Measurements from ENCODE around the gene MYOD1. TPM values are rescaled to one million over a fixed set of nuclear protein-coding genes. Genes with fewer than 3 reads are reported as not detected.

Gene MYOD1
- total RNA-seq, 2 experiments from 2014 or later, result not detected

DNA sequence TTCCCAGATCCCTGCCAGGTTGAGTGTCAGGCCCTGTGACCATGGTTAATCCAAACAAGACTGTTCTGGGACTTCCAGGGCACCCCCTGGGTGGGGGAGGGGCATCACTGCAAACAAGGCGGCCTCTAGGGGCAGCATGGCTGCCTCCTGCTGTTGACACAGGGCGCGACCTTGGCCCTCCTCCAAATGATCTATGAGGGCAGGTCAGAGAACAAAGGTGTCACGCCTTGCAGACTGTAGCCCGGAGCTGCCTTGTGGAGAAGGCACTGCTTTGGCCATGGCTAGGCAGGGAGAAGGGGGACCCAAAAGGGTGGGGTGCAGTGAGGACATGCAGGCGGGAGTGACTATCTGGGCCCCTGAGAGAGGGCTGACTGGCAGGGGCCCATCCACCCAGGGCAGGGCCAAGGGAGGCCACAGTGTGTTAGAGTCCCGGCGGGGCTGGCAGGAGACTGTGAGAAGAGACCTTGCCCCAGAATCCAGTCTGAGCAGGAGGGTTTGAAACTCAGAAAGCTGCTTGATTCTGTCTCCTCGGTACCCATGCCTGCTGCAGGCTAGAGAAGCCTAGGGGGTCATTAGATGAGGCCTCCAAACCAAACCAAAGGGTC is 50.8 kb downstream of the MYOD1 start:
- DNase-seq, result no peak
- no peak for ATAC-seq (ENCODE audit: low read depth)
- H3K4me1 Mint-ChIP-seq, result no peaks in the 10 kb centered on the region
- H3K36me3 Mint-ChIP-seq, result no peaks in the 10 kb centered on the region
- H3K4me3 Mint-ChIP-seq, result no peak overlapping the region
- H3K9me3 Mint-ChIP-seq, result no peaks in the 10 kb centered on the region
- no peak overlapping the region for H3K27ac Mint-ChIP-seq
- POLR2A ChIA-PET, result no interaction called here
- no peaks in the 10 kb centered on the region for H3K27me3 Mint-ChIP-seq

DNA sequence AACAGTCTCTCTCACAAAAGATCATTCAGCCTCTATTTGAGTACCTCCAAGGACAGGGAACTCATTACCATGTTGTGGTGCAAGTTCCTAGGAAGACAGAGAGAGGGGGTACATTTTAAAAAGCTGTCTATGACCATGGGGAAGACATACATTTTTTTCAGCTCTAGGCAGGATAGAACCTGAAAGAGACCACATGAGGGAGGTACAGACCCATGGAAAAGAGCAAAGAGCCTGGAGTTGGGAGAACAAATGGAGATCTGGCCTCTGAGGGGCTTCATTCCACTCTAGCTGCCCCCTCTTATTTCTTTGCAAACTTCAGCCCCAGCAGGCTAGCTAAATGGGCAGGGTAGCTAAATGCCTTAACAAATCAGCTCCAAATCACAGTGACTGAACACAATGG is 51.5 kb downstream of the MYOD1 start:
- ATAC-seq (ENCODE audit: low read depth), result no peak
- no peaks in the 10 kb centered on the region for H3K27me3 Mint-ChIP-seq
- H3K27ac Mint-ChIP-seq, result no peak overlapping the region
- no peaks in the 10 kb centered on the region for H3K4me1 Mint-ChIP-seq
- DNase-seq, result no peak
- H3K36me3 Mint-ChIP-seq, result no peaks in the 10 kb centered on the region
- H3K9me3 Mint-ChIP-seq, result no peaks in the 10 kb centered on the region
- no peak overlapping the region for H3K4me3 Mint-ChIP-seq
- POLR2A ChIA-PET, result no interaction called here

DNA sequence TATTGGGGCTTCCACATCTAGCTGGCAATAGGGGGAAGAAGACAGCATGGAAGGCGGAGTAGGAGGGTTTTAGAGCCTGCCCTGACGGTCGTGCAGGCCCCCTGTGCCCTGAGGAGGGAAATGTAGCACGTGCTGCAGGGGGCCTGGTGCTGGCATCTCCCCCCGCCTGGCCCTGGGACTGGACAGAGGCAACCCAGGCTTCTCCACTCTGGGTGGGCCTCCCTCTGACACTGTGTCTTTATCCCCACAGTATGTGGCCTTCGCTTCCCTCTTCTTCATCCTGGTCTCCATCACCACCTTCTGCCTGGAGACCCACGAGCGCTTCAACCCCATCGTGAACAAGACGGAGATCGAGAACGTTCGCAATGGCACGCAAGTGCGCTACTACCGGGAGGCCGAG is 52.0 kb downstream of the MYOD1 start:
- H3K9me3 Mint-ChIP-seq, result no peaks in the 10 kb centered on the region
- DNase-seq, result no peak
- POLR2A ChIA-PET, result no interaction called here
- H3K4me3 Mint-ChIP-seq, result no peak overlapping the region
- H3K4me1 Mint-ChIP-seq, result no peaks in the 10 kb centered on the region
- no peak for ATAC-seq (ENCODE audit: low read depth)
- no peaks in the 10 kb centered on the region for H3K36me3 Mint-ChIP-seq
- H3K27me3 Mint-ChIP-seq, result no peaks in the 10 kb centered on the region
- no peak overlapping the region for H3K27ac Mint-ChIP-seq

Other genes starting within 250 kb of the MYOD1 start
- gene ABCC8, start 242.7 kb upstream of the MYOD1 start, total RNA-seq, result not detected
- gene USH1C, start 175.2 kb upstream of the MYOD1 start, total RNA-seq, result not detected
- not detected for gene OTOG, start 172.3 kb upstream of the MYOD1 start, total RNA-seq
- not detected for gene KCNC1, start 15.2 kb downstream of the MYOD1 start, total RNA-seq